Measurements from ENCODE around the gene ART1. TPM values are rescaled to one million over a fixed set of nuclear protein-coding genes. Genes with fewer than 3 reads are reported as not detected.

The ART1 gene
- total and polyA plus RNA-seq, 2 donors = 0.02 TPM; not detected in 1

Other genes starting within 250 kb of the ART1 start
- 0.09 TPM for gene ART5, start 3.1 kb upstream of the ART1 start, total RNA-seq
- 0.39 TPM for gene ART5, start 3.1 kb upstream of the ART1 start, polyA plus RNA-seq
- gene CHRNA10, start 26.3 kb downstream of the ART1 start, total RNA-seq = 0.76 TPM
- 2.7 TPM for gene CHRNA10, start 26.3 kb downstream of the ART1 start, polyA plus RNA-seq
- gene NUP98, start 152.4 kb downstream of the ART1 start, total RNA-seq = 59.0 TPM
- 23.0 TPM for gene NUP98, start 152.4 kb downstream of the ART1 start, polyA plus RNA-seq
- 10.5 TPM for gene PGAP2, start 163.4 kb downstream of the ART1 start, total RNA-seq
- gene PGAP2, start 163.4 kb downstream of the ART1 start, polyA plus RNA-seq = 24.0 TPM
- gene RHOG, start 195.8 kb downstream of the ART1 start, total RNA-seq = 35.1 TPM
- 77.3 TPM for gene RHOG, start 195.8 kb downstream of the ART1 start, polyA plus RNA-seq
- 30.8 TPM for gene STIM1, start 210.5 kb downstream of the ART1 start, total RNA-seq
- gene STIM1, start 210.5 kb downstream of the ART1 start, polyA plus RNA-seq = 33.0 TPM